Esophagus muscularis mucosa (tissue), 4 donors: Measurements from ENCODE around the gene AMOTL1. TPM values are rescaled to one million over a fixed set of nuclear protein-coding genes. Genes with fewer than 3 reads are reported as not detected.
A peak's percentile ranks its signal among the peaks of the same experiment; 100 is the strongest.

Experiments used
- DNase-seq: peaks from one replicate; pipeline ENCODE4 v3.0.0-alpha.2; 2017; ENCODE audit errors: extremely low spot score
- H3K27ac ChIP-seq, 4 donors: fragments of 200-600 bp; sonication (generic); replicated peaks in 1 of 4; 1 replicate in 3 of 4; 2 replicates in 1 of 4; pipeline ENCODE4 v1.5.1; 2016 to 2019; ENCODE audit warnings: mild to moderate bottlenecking in 1 of 4
- H3K27me3 ChIP-seq, 4 donors: fragments of 200-600 bp; sonication (generic); one replicate each; pipeline versions ENCODE4 v1.5.1 to v1.6.0; 2016 to 2019
- H3K36me3 ChIP-seq, 4 donors: fragments of 200-600 bp; sonication (generic); one replicate each; pipeline ENCODE4 v1.5.1; 2016 to 2019
- H3K4me1 ChIP-seq, 4 donors: fragments of 200-600 bp; sonication (generic); one replicate each; pipeline ENCODE4 v1.5.1; 2016 to 2019
- H3K4me3 ChIP-seq, 4 donors: fragments of 200-600 bp; sonication (generic); 1 replicate in 2 of 4; 2 replicates in 2 of 4; pipeline ENCODE4 v1.5.1; 2016 to 2019; ENCODE audit warnings: mild to moderate bottlenecking in 4 of 4, moderate library complexity in 1 of 4
- H3K9me3 ChIP-seq, 4 donors: fragments of 200-600 bp; sonication (generic); 1 replicate in 3 of 4; 2 replicates in 1 of 4; pipeline ENCODE4 v1.5.1; 2016 to 2019
- EP300 ChIP-seq: sonication (generic); formaldehyde crosslinking; IDR thresholded peaks from one replicate; pipeline ENCODE4 v1.6.1; 2017; ENCODE audit warnings: antibody characterized with exemption
- POLR2A ChIP-seq: fragments of 450-650 bp; IDR thresholded peaks from one replicate; pipeline ENCODE4 v1.6.1; 2017; ENCODE audit warnings: antibody characterized with exemption, moderate library complexity, mild to moderate bottlenecking, low read depth
- POLR2AphosphoS5 ChIP-seq, 2 donors: sonication (generic); formaldehyde crosslinking; IDR thresholded peaks; one replicate each; pipeline ENCODE4 v1.6.1; 2017; ENCODE audit warnings: antibody characterized with exemption in 2 of 2
- WGBS: methylation state at CpG from one replicate; pipeline ENCODE4 v1.1.5; 2018; 5-methylcytosine and 5-hydroxymethylcytosine counted together
- intact Hi-C: fragments of 100-400 bp; cut with DNase I; formaldehyde crosslinking; loops from one replicate; pipeline ENCODE4 v1.15.1; 2023
- total RNA-seq, 4 donors: library from RNA; depleted of rRNA; stranded (reverse); fragments of >200 nt; gene quantifications; one replicate each; pipeline versions ENCODE4 v1.1.0 to v1.2.1, GENCODE V29; 2016
- TF ChIP-seq, protein P1 (sequence below), 3 experiments: fragments of 200-600 bp in 2 of 3; fragments of 450-650 bp in 1 of 3; sonication (generic) in 2 of 3; IDR thresholded peaks; one replicate each; pipeline ENCODE4 v1.5.1; 2017 to 2019; ENCODE audit warnings: antibody characterized with exemption in 3 of 3, mild to moderate bottlenecking in 2 of 3, moderate library complexity in 1 of 3

Gene AMOTL1
- total RNA-seq, 4 donors from 2014 or later = 172 to 259 (median 182) TPM

DNA sequence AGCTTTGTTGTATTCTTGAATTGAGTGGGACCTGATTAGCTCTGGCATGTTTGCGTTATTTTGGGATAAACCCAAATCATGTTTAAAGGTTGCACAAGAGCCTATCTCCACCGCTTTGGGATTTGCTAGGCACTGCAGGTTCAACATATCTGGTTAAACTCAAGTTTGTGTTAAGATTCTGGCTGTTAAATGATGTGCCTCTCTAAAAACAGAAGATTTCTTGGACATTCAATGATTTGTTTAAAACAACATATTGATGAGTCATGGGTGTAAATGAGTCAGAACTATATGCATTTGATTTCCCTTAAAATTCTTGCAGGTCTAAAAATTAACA, 67.4 kb downstream of the AMOTL1 start:
- TF ChIP-seq POLR2AphosphoS5 (IDR thresholded peaks at IDR 0.05) = no peak
- no peak for DNase-seq
- Histone ChIP-seq H3K27me3 (no peaks in the 10 kb centered on the region), H3K4me1 (peaks cover 15 to 95% (median 92%) of the 10 kb centered on the region in 4 donors), H3K4me3 (no peak overlapping the region), H3K27ac (peak overlapping the region; percentile 45 to 61 (median 58)), H3K36me3 (peaks cover 12 to 45% (median 29%) of the 10 kb centered on the region in 4 donors), H3K9me3 (no peaks in the 10 kb centered on the region)
- WGBS = 57% methylated on average over 2 of the region's 2 CpGs
- intact Hi-C loops = no loop called here

DNA sequence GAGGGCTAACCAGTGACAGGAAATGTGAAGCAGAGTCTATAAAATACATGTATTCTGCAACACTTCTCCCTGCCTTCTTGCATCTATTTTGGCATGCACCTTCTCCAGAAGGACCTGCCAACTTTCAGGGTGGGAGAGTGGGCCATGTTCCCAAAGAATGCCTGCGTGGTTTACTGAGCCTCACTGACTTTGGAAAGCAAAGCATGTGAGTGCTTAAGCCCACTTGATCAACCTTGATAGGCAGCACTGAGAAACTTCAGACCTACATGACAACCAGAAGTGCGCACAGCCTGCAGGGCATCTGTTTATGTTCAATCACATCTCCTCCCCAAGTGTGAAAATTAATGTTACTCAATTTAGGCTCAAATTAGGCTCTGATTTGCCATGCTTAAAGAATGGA, 69.2 kb downstream of the AMOTL1 start:
- no peaks in the 10 kb centered on the region for H3K9me3 ChIP-seq
- TF ChIP-seq, protein P1, sequence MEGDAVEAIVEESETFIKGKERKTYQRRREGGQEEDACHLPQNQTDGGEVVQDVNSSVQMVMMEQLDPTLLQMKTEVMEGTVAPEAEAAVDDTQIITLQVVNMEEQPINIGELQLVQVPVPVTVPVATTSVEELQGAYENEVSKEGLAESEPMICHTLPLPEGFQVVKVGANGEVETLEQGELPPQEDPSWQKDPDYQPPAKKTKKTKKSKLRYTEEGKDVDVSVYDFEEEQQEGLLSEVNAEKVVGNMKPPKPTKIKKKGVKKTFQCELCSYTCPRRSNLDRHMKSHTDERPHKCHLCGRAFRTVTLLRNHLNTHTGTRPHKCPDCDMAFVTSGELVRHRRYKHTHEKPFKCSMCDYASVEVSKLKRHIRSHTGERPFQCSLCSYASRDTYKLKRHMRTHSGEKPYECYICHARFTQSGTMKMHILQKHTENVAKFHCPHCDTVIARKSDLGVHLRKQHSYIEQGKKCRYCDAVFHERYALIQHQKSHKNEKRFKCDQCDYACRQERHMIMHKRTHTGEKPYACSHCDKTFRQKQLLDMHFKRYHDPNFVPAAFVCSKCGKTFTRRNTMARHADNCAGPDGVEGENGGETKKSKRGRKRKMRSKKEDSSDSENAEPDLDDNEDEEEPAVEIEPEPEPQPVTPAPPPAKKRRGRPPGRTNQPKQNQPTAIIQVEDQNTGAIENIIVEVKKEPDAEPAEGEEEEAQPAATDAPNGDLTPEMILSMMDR (IDR thresholded peaks at IDR 0.05) = no peak
- TF ChIP-seq POLR2AphosphoS5 (IDR thresholded peaks at IDR 0.05) (no peak), EP300 (no peak), POLR2A (no peak)
- no peaks in the 10 kb centered on the region for H3K27me3 ChIP-seq
- H3K4me1 ChIP-seq = peaks cover 15 to 92% (median 80%) of the 10 kb centered on the region in 4 donors
- peak overlapping the region; percentile 25 to 61 (median 52) for H3K27ac ChIP-seq
- intact Hi-C loops = no loop called here
- WGBS = 42% methylated on average over 2 of the region's 2 CpGs
- H3K36me3 ChIP-seq = peaks cover 0 to 37% (median 15%) of the 10 kb centered on the region in 4 donors
- H3K4me3 ChIP-seq = no peak overlapping the region
- no peak for DNase-seq

DNA sequence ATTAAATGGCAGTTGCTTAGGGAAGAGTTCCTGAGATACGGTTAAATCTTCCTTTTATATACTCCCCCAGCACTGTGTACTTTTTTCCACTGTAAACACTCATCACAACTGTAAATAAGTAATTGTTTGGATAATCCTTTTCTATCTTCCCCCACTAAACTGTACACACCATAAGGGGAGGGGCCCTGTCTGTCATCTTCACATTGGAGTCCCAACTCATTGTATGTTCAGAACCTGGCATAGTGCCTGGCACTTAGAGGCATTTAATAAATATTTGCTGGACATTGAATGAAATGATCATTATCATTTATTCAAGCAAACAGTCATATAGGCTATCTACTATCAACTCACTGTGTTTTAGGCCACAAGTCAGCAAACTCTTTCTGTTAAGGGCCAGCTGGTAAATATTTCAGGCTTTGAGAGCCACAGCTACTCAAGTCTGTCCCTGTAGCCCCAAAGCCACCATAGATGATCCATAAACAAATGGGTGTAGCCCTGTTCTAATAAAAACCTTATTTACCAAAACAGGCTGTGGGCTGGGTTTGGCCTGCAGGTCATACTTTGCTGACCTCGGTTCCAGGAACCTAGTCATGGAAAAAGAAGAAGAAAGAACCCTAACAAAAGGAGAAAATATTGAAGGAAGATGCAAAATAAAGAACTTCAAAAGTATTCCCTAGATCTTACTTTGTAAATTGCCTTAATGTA, 70.0 kb downstream of the AMOTL1 start:
- Histone ChIP-seq H3K27ac (peak overlapping the region; percentile 1 to 61 (median 52)), H3K36me3 (peaks cover 0 to 35% (median 11%) of the 10 kb centered on the region in 4 donors), H3K4me1 (peaks cover 15 to 84% (median 77%) of the 10 kb centered on the region in 4 donors), H3K27me3 (no peaks in the 10 kb centered on the region), H3K9me3 (no peaks in the 10 kb centered on the region), H3K4me3 (no peak overlapping the region)
- DNase-seq = no peak
- intact Hi-C loops = no loop called here
- TF ChIP-seq POLR2A (no peak), EP300 (no peak), POLR2AphosphoS5 (IDR thresholded peaks at IDR 0.05) (no peak)
- TF ChIP-seq, protein P1 (IDR thresholded peaks at IDR 0.05) = no peak
- 83% methylated on average over 2 of the region's 2 CpGs for WGBS

DNA sequence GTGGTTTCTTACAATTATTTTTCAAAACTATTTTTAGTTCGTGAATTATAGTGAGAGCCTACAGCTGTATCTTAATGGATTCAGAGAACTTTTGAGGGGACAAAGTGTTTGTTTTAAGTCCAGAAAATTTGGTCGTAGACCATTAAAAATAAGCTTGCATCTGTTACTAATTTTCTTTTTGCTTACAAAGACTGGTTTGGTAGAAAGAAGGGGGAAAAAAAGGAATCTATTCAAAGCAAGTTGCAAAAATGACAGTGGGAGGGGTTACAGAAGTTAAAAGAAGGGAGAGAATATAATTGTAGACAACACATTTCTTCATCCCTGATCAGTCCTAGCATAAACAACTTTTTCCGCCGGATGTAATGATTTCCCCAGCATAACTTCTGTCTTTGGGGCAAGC, 72.1 kb downstream of the AMOTL1 start:
- intact Hi-C loops = no loop called here
- H3K4me3 ChIP-seq = no peak overlapping the region
- WGBS = 67% methylated on average over 4 of the region's 4 CpGs
- TF ChIP-seq POLR2A (no peak), POLR2AphosphoS5 (IDR thresholded peaks at IDR 0.05) (no peak), EP300 (no peak)
- TF ChIP-seq, protein P1 (IDR thresholded peaks at IDR 0.05) = no peak
- H3K27me3 ChIP-seq = no peaks in the 10 kb centered on the region
- DNase-seq = no peak
- H3K4me1 ChIP-seq = peaks cover 15 to 77% (median 75%) of the 10 kb centered on the region in 4 donors
- H3K27ac ChIP-seq = peak overlapping the region; percentile 7 to 44 (median 29)
- peaks cover 0 to 31% (median 10%) of the 10 kb centered on the region in 4 donors for H3K36me3 ChIP-seq
- H3K9me3 ChIP-seq = no peaks in the 10 kb centered on the region

DNA sequence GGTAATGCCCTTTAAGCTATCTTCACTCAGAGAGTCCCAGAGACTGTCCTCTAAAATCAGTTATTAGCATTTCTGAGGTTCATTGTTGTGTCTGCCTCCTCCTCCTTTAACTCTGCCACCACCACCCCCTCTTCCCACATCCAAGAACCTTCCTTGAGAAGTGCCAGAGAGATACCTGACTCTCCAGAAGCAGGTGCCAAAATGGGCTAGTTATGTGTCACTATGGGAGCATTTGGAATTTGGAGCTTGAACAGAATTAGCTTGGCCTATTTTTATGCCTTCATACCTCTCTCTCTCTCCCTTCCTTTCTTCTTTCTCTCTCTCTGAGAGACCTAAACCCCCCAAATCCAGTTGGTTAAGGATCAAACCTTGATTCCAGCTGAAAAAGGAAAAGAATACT, 75.9 kb downstream of the AMOTL1 start:
- H3K4me3 ChIP-seq = no peak overlapping the region
- peak overlapping the region; percentile 70 to 79 (median 74) for H3K27ac ChIP-seq

More for the DNA sequence above, 75.9 kb downstream of the AMOTL1 start:
- H3K36me3 ChIP-seq = peaks cover 0 to 29% (median 11%) of the 10 kb centered on the region in 4 donors
- H3K27me3 ChIP-seq = no peaks in the 10 kb centered on the region
- H3K4me1 ChIP-seq = peaks cover 0 to 78% (median 74%) of the 10 kb centered on the region in 4 donors
- H3K9me3 ChIP-seq = no peaks in the 10 kb centered on the region
- no peak for DNase-seq
- TF ChIP-seq POLR2A = no peak
- TF ChIP-seq EP300 = no peak
- TF ChIP-seq POLR2AphosphoS5 (IDR thresholded peaks at IDR 0.05) = no peak
- TF ChIP-seq, protein P1 (IDR thresholded peaks at IDR 0.05) = no peak
- intact Hi-C loops = no loop called here
